PC-3 (cell line): ENCODE results near the gene RIN1. TPM values are rescaled to one million over a fixed set of nuclear protein-coding genes. Genes with fewer than 3 reads are reported as not detected.

Experiments used
- ATAC-seq: fragments of 200-7000 bp; cut with Tn5 transposase; 2 replicates; pipeline ENCODE4 v1.9.1; 2020; ENCODE audit warnings: mild to moderate bottlenecking, moderate library complexity
- BruUV-seq: library from RNA; stranded (reverse); fragments of 400-500 nt; replicated peaks from 2 replicates; lab custom pipeline; 2021; lab: Mats Ljungman, UMichigan
- CTCF ChIA-PET: fragments of 300-600 bp; sonication (Branson Sonifier 250); formaldehyde crosslinking; loops from one replicate; lab custom pipeline; 2022; ENCODE audit warnings: antibody characterized with exemption; lab: Charles Lee
- POLR2A ChIA-PET: fragments of 300-600 bp; sonication (Branson Sonifier 250); formaldehyde crosslinking; loops from one replicate; lab custom pipeline; 2022; ENCODE audit warnings: antibody characterized with exemption; ENCODE audit not compliant: unreplicated experiment; lab: Charles Lee
- DNase-seq: peaks from one replicate; pipeline ENCODE4 v3.0.0-alpha.2; 2015
- H2AFZ ChIP-seq: fragments of 300-600 bp; sonication (generic); 2 replicates; pipeline ENCODE4 v1.6.0; 2016; ENCODE audit warnings: antibody characterized with exemption, low read length
- H3F3A ChIP-seq: fragments of 300-600 bp; sonication (generic); one replicate; pipeline ENCODE4 v1.6.0; 2017; ENCODE audit warnings: antibody characterized with exemption, low read length, control low read depth, mild to moderate bottlenecking; ENCODE audit not compliant: unreplicated experiment
- H3K27ac ChIP-seq: fragments of 300-600 bp; sonication (generic); 2 replicates; pipeline ENCODE4 v1.5.1; 2016; ENCODE audit warnings: mild to moderate bottlenecking, low read length
- H3K27me3 ChIP-seq: fragments of 300-600 bp; sonication (generic); 2 replicates; pipeline ENCODE4 v1.6.1; 2016; ENCODE audit warnings: low read length, mixed read lengths
- H3K36me3 ChIP-seq: fragments of 300-600 bp; sonication (generic); 2 replicates; pipeline ENCODE4 v1.6.1; 2016; ENCODE audit warnings: low read depth, mixed run types, low read length, mixed read lengths
- H3K4me1 ChIP-seq: fragments of 300-600 bp; sonication (generic); 2 replicates; pipeline ENCODE4 v1.5.1; 2016; ENCODE audit warnings: low read length; ENCODE audit not compliant: insufficient read depth
- H3K4me2 ChIP-seq: fragments of 300-600 bp; sonication (generic); 2 replicates; pipeline ENCODE4 v1.6.0; 2016; ENCODE audit warnings: low read length
- H3K4me3 ChIP-seq: fragments of 300-600 bp; sonication (generic); 2 replicates; pipeline ENCODE4 v1.5.1; 2016; ENCODE audit warnings: mild to moderate bottlenecking, low read length, mixed read lengths
- H3K79me2 ChIP-seq: fragments of 300-600 bp; sonication (generic); 2 replicates; pipeline ENCODE4 v1.6.1; 2017; ENCODE audit warnings: low read length, mixed read lengths
- H3K9ac ChIP-seq: fragments of 300-600 bp; sonication (generic); 2 replicates; pipeline ENCODE4 v1.6.0; 2016; ENCODE audit warnings: mild to moderate bottlenecking, low read length
- H3K9me2 ChIP-seq: fragments of 300-600 bp; sonication (generic); replicated peaks from 2 replicates; pipeline ENCODE4 v1.6.1; 2016; ENCODE audit warnings: mixed run types, low read length, mixed read lengths
- H3K9me3 ChIP-seq: fragments of 300-600 bp; sonication (generic); 2 replicates; pipeline ENCODE4 v1.6.1; 2016; ENCODE audit warnings: low read length, mixed read lengths
- H4K20me1 ChIP-seq: fragments of 300-600 bp; sonication (generic); 2 replicates; pipeline ENCODE4 v1.6.1; 2016; ENCODE audit warnings: low read length, mixed read lengths
- EZH2 ChIP-seq: fragments of 300-600 bp; sonication (generic); IDR thresholded peaks from one replicate; pipeline ENCODE4 v1.6.1; 2017; ENCODE audit warnings: antibody characterized with exemption, mild to moderate bottlenecking, low read length; ENCODE audit not compliant: unreplicated experiment
- EZH2phosphoT487 ChIP-seq: fragments of 300-600 bp; sonication (generic); IDR thresholded peaks from 2 replicates; pipeline ENCODE4 v1.6.1; 2018; ENCODE audit warnings: mild to moderate bottlenecking, antibody characterized with exemption, low read length, borderline replicate concordance
- intact Hi-C: fragments of 100-400 bp; cut with micrococcal nuclease; formaldehyde crosslinking; loops from 2 replicates; pipeline ENCODE4 v1.9.0; 2023
- total RNA-seq: library from RNA; depleted of rRNA; stranded (reverse); fragments of >200 nt; gene quantifications from 2 replicates; pipeline ENCODE4 v1.2.3, GENCODE V29; 2014
- TF ChIP-seq, protein P1 (sequence below): fragments of 300-600 bp; sonication (generic); conservative IDR thresholded peaks from 2 replicates; pipeline ENCODE4 v1.5.1; 2017; ENCODE audit warnings: antibody characterized with exemption, low read depth, mild to moderate bottlenecking, low read length

RIN1 gene
- total RNA-seq, 1 experiment from 2014 or later, result 41.2 TPM

DNA sequence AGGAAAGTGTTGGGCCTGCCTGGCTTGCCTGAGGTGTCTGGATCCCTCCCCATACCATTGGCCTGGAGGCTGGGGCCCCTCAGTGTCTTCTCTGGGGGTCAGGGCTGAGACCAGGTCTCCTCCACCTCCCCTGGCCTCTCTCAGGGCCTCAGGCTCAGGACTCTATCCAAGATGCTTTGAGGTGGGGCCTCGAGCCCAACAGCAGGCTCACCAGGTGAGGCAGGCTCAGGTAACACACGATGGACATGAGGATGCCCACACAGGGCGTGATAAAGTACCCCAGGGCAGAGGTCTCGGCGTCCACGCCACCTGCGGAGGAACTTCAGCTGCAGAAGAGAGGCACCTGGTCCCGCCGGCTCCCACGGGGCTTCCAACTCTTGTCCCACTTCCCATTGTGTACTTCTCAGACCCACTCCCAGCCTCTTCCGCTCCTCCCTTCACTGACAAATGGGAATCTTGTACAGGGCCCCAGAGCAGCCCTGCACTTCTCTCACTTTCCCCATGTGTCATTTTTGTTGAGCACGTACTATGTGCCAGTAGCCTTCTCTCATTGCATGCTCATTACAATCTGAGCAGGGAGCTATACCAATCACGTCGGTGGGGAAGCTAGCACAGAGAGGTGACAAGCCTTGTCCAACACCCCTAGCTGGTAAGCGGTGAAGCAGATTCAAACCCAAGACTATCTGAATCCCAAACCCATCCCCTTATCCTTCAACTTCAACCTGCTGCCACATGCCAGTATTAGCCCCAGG is 31.5 kb upstream of the RIN1 start:
- BruUV-seq, result no TSS peak
- H3K27ac ChIP-seq, result no peak overlapping the region

DNA sequence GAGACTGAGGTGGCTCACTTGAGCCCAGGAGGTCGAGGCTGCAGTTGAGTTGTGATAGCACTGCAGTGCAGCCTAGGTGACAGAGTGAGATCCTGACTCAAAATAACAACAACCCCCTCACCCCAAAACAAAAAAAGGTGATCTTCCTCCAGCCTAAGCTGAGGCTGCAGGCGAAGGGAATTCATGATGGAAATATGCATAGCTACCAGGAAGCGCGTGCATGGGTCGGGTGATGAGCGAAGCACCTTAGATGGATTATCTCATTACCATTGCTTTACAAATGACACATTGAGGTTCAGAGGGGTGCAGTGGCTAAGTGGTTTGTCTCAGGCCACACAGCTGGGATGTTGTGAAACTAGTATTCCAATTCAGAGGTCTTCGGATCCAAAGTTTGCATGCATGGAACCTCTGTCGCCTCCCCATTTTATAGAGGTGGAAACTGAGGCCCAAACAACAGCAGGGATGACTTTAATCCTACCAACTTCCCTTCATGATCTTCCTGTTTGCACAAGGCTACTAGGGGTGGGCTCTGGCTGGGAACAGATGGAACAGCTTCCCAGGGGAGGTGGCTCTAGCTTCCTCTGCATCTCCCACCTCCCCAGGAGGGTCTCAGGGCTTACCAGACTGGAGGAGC is 30.7 kb upstream of the RIN1 start:
- H3K36me3 ChIP-seq, result peaks cover 35% of the 10 kb centered on the region
- H3K9me3 ChIP-seq, result no peaks in the 10 kb centered on the region
- intact Hi-C loops, result no loop called here
- H3K27ac ChIP-seq, result no peak overlapping the region
- H2AFZ ChIP-seq, result no peak overlapping the region
- peaks cover 32% of the 10 kb centered on the region for H3K79me2 ChIP-seq
- ATAC-seq (no peak), DNase-seq (no peak)
- H3K9me2 ChIP-seq, result no peaks in the 10 kb centered on the region
- no peak overlapping the region for H3K9ac ChIP-seq
- H3K4me1 ChIP-seq, result peaks cover 9% of the 10 kb centered on the region
- no peak overlapping the region for H3K4me3 ChIP-seq
- no peak for TF ChIP-seq EZH2
- TF ChIP-seq, protein P1, sequence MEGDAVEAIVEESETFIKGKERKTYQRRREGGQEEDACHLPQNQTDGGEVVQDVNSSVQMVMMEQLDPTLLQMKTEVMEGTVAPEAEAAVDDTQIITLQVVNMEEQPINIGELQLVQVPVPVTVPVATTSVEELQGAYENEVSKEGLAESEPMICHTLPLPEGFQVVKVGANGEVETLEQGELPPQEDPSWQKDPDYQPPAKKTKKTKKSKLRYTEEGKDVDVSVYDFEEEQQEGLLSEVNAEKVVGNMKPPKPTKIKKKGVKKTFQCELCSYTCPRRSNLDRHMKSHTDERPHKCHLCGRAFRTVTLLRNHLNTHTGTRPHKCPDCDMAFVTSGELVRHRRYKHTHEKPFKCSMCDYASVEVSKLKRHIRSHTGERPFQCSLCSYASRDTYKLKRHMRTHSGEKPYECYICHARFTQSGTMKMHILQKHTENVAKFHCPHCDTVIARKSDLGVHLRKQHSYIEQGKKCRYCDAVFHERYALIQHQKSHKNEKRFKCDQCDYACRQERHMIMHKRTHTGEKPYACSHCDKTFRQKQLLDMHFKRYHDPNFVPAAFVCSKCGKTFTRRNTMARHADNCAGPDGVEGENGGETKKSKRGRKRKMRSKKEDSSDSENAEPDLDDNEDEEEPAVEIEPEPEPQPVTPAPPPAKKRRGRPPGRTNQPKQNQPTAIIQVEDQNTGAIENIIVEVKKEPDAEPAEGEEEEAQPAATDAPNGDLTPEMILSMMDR, result no peak
- no peak for TF ChIP-seq EZH2phosphoT487
- no peak overlapping the region for H3K4me2 ChIP-seq
- no peaks in the 10 kb centered on the region for H3F3A ChIP-seq
- ChIA-PET POLR2A (interaction anchor here (0.6 kb wide), 1 partner anchor 87 kb away, joined by 4 read pairs; no protein-coding TSS in a partner anchor), CTCF (no interaction called here)
- no peaks in the 10 kb centered on the region for H4K20me1 ChIP-seq
- BruUV-seq, result no TSS peak
- H3K27me3 ChIP-seq, result no peaks in the 10 kb centered on the region

More for the DNA sequence above, 31.5 kb upstream of the RIN1 start:
- Histone ChIP-seq H4K20me1 (no peaks in the 10 kb centered on the region), H3K36me3 (peaks cover 31% of the 10 kb centered on the region), H3K4me2 (no peak overlapping the region), H3K79me2 (peaks cover 32% of the 10 kb centered on the region), H2AFZ (no peak overlapping the region), H3F3A (peaks cover 2% of the 10 kb centered on the region), H3K27me3 (no peaks in the 10 kb centered on the region), H3K9me3 (no peaks in the 10 kb centered on the region), H3K4me3 (no peak overlapping the region), H3K9me2 (no peaks in the 10 kb centered on the region), H3K9ac (no peak overlapping the region), H3K4me1 (peaks cover 15% of the 10 kb centered on the region)
- POLR2A ChIA-PET, result interaction anchor here (0.5 to 0.6 kb wide), 2 partner anchors 25 to 87 kb away, joined by 4 read pairs; no protein-coding TSS in a partner anchor
- CTCF ChIA-PET, result no interaction called here
- no peak for TF ChIP-seq EZH2phosphoT487
- no peak for TF ChIP-seq EZH2
- TF ChIP-seq, protein P1, result no peak
- ATAC-seq, result no peak
- intact Hi-C loops, result no loop called here
- DNase-seq, result no peak
